Keratinocyte (primary cell): Measurements from ENCODE around the gene ITGB8. TPM values are rescaled to one million over a fixed set of nuclear protein-coding genes. Genes with fewer than 3 reads are reported as not detected.

Source experiments
- DNase-seq: peaks from one replicate; pipeline ENCODE4 v3.0.0-alpha.2; 2011; ENCODE audit warnings: low read depth, missing footprints, low spot score
- FAIRE-seq: peaks from 2 replicates; lab custom pipeline; 2011; peaks lifted over from hg19 to GRCh38; lab: Jason Lieb, UNC
- H2AFZ ChIP-seq: 2 replicates; pipeline ENCODE4 v1.6.0; 2012; ENCODE audit warnings: low read length, control low read depth, inconsistent platforms; ENCODE audit not compliant: control insufficient read depth
- H3K27ac ChIP-seq: 2 replicates; pipeline ENCODE4 v1.5.1; 2011; ENCODE audit warnings: low read length; ENCODE audit not compliant: control insufficient read depth, insufficient read depth
- H3K27me3 ChIP-seq: 3 replicates; pipeline ENCODE4 v1.6.0; 2011; ENCODE audit warnings: low read length; ENCODE audit not compliant: control insufficient read depth, insufficient read depth; ENCODE audit errors: extremely low read depth
- H3K36me3 ChIP-seq, 2 experiments: 2 replicates in 1 of 2; 3 replicates in 1 of 2; pipeline ENCODE4 v1.5.1; 2011; ENCODE audit warnings: low read length in 2 of 2, mild to moderate bottlenecking in 1 of 2; ENCODE audit not compliant: control insufficient read depth in 2 of 2, insufficient read depth in 2 of 2; ENCODE audit errors: extremely low read depth in 1 of 2
- H3K4me1 ChIP-seq: 3 replicates; pipeline ENCODE4 v1.5.1; 2011; ENCODE audit warnings: low read length; ENCODE audit not compliant: control insufficient read depth, insufficient read depth; ENCODE audit errors: extremely low read depth
- H3K4me2 ChIP-seq: 3 replicates; pipeline ENCODE4 v1.6.0; 2011; ENCODE audit warnings: low read depth, low read length; ENCODE audit not compliant: control insufficient read depth, insufficient read depth; ENCODE audit errors: extremely low read depth
- H3K4me3 ChIP-seq, 3 experiments: fragments of 200-600 bp in 1 of 3; sonication (generic) in 1 of 3; 2 replicates in 2 of 3; 3 replicates in 1 of 3; pipeline ENCODE4 v1.5.1; 2011 to 2016; ENCODE audit warnings: low read length in 3 of 3, mild to moderate bottlenecking in 3 of 3, control low read depth in 2 of 3, inconsistent platforms in 1 of 3, low read depth in 1 of 3, mixed read lengths in 1 of 3, mixed run types in 1 of 3, moderate library complexity in 1 of 3; ENCODE audit not compliant: control insufficient read depth in 2 of 3, insufficient read depth in 2 of 3; ENCODE audit errors: extremely low read depth in 1 of 3
- H3K79me2 ChIP-seq: 2 replicates; pipeline ENCODE4 v1.6.0; 2012; ENCODE audit warnings: low read length; ENCODE audit not compliant: control insufficient read depth, insufficient read depth
- H3K9ac ChIP-seq: 3 replicates; pipeline ENCODE4 v1.6.0; 2011; ENCODE audit warnings: low read length; ENCODE audit not compliant: control insufficient read depth, insufficient read depth; ENCODE audit errors: extremely low read depth
- H3K9me1 ChIP-seq: 3 replicates; pipeline ENCODE4 v1.6.0; 2011; ENCODE audit warnings: low read length; ENCODE audit not compliant: control insufficient read depth, insufficient read depth; ENCODE audit errors: extremely low read depth
- H3K9me3 ChIP-seq: 2 replicates; pipeline ENCODE4 v1.5.1; 2012; ENCODE audit warnings: low read depth, low read length; ENCODE audit not compliant: control insufficient read depth
- H4K20me1 ChIP-seq: 3 replicates; pipeline ENCODE4 v1.6.0; 2011; ENCODE audit warnings: low read length; ENCODE audit not compliant: control insufficient read depth, insufficient read depth; ENCODE audit errors: extremely low read depth
- EZH2 ChIP-seq: IDR thresholded peaks from one replicate; pipeline ENCODE4 v1.6.1; 2012; ENCODE audit warnings: inconsistent platforms, mild to moderate bottlenecking, low read length, moderate library complexity
- dilution Hi-C: fragments of 300-500 bp; cut with MboI; formaldehyde crosslinking; loops from one replicate; pipeline ENCODE4 v1.7.0; 2020; ENCODE audit warnings: low sequenced_read_pairs; ENCODE audit not compliant: extremely low pct_ligation_motif_present
- polyA plus RNA-seq, 5 experiments: library from polyadenylated mRNA; depleted of rRNA in 3 of 5; stranded (reverse) in 3 of 5; stranded (forward) in 1 of 5; unstranded in 1 of 5; fragments of >200 nt; gene quantifications; 1 replicate in 1 of 5; 2 replicates in 3 of 5; 3 replicates in 1 of 5; pipeline versions ENCODE4 v1.2.1 to v1.2.3, GENCODE V29; 2011 to 2012; ENCODE audit warnings: missing spikeins in 2 of 5, low read depth in 1 of 5, low replicate concordance in 1 of 5
- TF ChIP-seq, protein P1 (sequence below), 3 experiments: IDR thresholded peaks in 1 of 3; conservative IDR thresholded peaks in 1 of 3; optimal IDR thresholded peaks in 1 of 3; 2 replicates in 2 of 3; 3 replicates in 1 of 3; pipeline versions ENCODE3 to v1.5.1; 2011; ENCODE audit warnings: low read length in 3 of 3, mild to moderate bottlenecking in 3 of 3, moderate library complexity in 2 of 3, control low read depth in 1 of 3, inconsistent platforms in 1 of 3; ENCODE audit not compliant: insufficient read depth in 2 of 3; ENCODE audit errors: extremely low read depth in 1 of 3

The ITGB8 gene
- polyA plus RNA-seq, 1 donor (not counting 4 experiments of a cell fraction or from before 2014, with no cell fraction given): 10.9 TPM

- H3K79me2 ChIP-seq: no peaks in the 10 kb centered on the region
- no peaks in the 10 kb centered on the region for H3K9me1 ChIP-seq
- no peak overlapping the region for H3K4me3 ChIP-seq
- H2AFZ ChIP-seq: no peak overlapping the region
- H3K4me1 ChIP-seq: no peaks in the 10 kb centered on the region
- H3K27ac ChIP-seq: no peak overlapping the region
- no peaks in the 10 kb centered on the region for H4K20me1 ChIP-seq
- DNase-seq (no peak), FAIRE-seq (no peak)
- no peaks in the 10 kb centered on the region for H3K9me3 ChIP-seq
- no peaks in the 10 kb centered on the region for H3K36me3 ChIP-seq
- H3K27me3 ChIP-seq: no peaks in the 10 kb centered on the region
- TF ChIP-seq EZH2: no peak
- TF ChIP-seq, protein P1, sequence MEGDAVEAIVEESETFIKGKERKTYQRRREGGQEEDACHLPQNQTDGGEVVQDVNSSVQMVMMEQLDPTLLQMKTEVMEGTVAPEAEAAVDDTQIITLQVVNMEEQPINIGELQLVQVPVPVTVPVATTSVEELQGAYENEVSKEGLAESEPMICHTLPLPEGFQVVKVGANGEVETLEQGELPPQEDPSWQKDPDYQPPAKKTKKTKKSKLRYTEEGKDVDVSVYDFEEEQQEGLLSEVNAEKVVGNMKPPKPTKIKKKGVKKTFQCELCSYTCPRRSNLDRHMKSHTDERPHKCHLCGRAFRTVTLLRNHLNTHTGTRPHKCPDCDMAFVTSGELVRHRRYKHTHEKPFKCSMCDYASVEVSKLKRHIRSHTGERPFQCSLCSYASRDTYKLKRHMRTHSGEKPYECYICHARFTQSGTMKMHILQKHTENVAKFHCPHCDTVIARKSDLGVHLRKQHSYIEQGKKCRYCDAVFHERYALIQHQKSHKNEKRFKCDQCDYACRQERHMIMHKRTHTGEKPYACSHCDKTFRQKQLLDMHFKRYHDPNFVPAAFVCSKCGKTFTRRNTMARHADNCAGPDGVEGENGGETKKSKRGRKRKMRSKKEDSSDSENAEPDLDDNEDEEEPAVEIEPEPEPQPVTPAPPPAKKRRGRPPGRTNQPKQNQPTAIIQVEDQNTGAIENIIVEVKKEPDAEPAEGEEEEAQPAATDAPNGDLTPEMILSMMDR (optimal IDR thresholded peaks at IDR 0.05 in 1 of 3, IDR thresholded peaks at IDR 0.05 in 1 of 3, conservative IDR thresholded peaks at IDR 0.05 in 1 of 3; ENCODE audit: extremely low read depth in 1 of 3, insufficient read depth in 2 of 3, low read length in 3 of 3): no peak
- H3K4me2 ChIP-seq: no peak overlapping the region
- dilution Hi-C loops: loop anchor here (25.0 kb wide), 1 partner anchor 549 kb away; the partner anchor contains the start of gene TMEM196
- no peak overlapping the region for H3K9ac ChIP-seq
These were observed 19.0 kb upstream of the ITGB8 start for GRCh38 chr7:20311743-20312042.

GRCh38 chr7:20312562-20312961, 18.1 kb upstream of the ITGB8 start:
- Histone ChIP-seq H3K4me2 (no peak overlapping the region), H3K27me3 (no peaks in the 10 kb centered on the region), H3K4me1 (no peaks in the 10 kb centered on the region), H3K27ac (no peak overlapping the region), H3K36me3 (no peaks in the 10 kb centered on the region), H3K79me2 (no peaks in the 10 kb centered on the region), H3K9me3 (no peaks in the 10 kb centered on the region), H3K4me3 (no peak overlapping the region), H2AFZ (no peak overlapping the region), H3K9ac (no peak overlapping the region), H4K20me1 (no peaks in the 10 kb centered on the region), H3K9me1 (no peaks in the 10 kb centered on the region)
- TF ChIP-seq, protein P1 (optimal IDR thresholded peaks at IDR 0.05 in 1 of 3, IDR thresholded peaks at IDR 0.05 in 1 of 3, conservative IDR thresholded peaks at IDR 0.05 in 1 of 3; ENCODE audit: extremely low read depth in 1 of 3, insufficient read depth in 2 of 3, low read length in 3 of 3): no peak
- no peak for TF ChIP-seq EZH2
- dilution Hi-C loops: loop anchor here (25.0 kb wide), 1 partner anchor 550 kb away; the partner anchor contains the start of gene TMEM196
- DNase-seq: no peak
- FAIRE-seq: peak; percentile 34
